ENCODE data around the gene HOXD13. TPM values are rescaled to one million over a fixed set of nuclear protein-coding genes. Genes with fewer than 3 reads are reported as not detected.

Gene HOXD13
- total RNA-seq, 2 donors from 2014 or later, result not detected

GRCh38 chr2:176084611-176085119, 7.9 kb upstream of the HOXD13 start:
- DNase-seq, result no peak
- H3K27me3 Mint-ChIP-seq, result peaks cover 81% of the 10 kb centered on the region
- H3K4me1 Mint-ChIP-seq, result peaks cover 5% of the 10 kb centered on the region
- ATAC-seq, result no peak
- H3K27ac Mint-ChIP-seq, result peak overlapping the region; percentile 88
- peak overlapping the region; percentile 47 for H3K4me3 Mint-ChIP-seq
- H3K36me3 Mint-ChIP-seq (ENCODE audit: low read depth), result peaks cover 3% of the 10 kb centered on the region
- H3K9me3 ChIP-seq (ENCODE audit: control insufficient read depth, low read length, poor library complexity, severe bottlenecking), result peaks cover 6% of the 10 kb centered on the region

GRCh38 chr2:176085120-176085788, 7.3 kb upstream of the HOXD13 start:
- H3K27me3 Mint-ChIP-seq, result peaks cover 87% of the 10 kb centered on the region
- H3K4me3 Mint-ChIP-seq, result peak overlapping the region; percentile 53
- peaks cover 5% of the 10 kb centered on the region for H3K4me1 Mint-ChIP-seq
- peaks cover 6% of the 10 kb centered on the region for H3K9me3 ChIP-seq (ENCODE audit: control insufficient read depth, low read length, poor library complexity, severe bottlenecking)
- peaks cover 3% of the 10 kb centered on the region for H3K36me3 Mint-ChIP-seq (ENCODE audit: low read depth)
- ATAC-seq (no peak), DNase-seq (no peak)
- H3K27ac Mint-ChIP-seq, result peak overlapping the region; percentile 88

- Mint-ChIP-seq H3K27me3 (peaks cover 86% of the 10 kb centered on the region), H3K4me3 (peak overlapping the region; percentile 78), H3K36me3 (ENCODE audit: low read depth) (peaks cover 3% of the 10 kb centered on the region), H3K27ac (peak overlapping the region; percentile 88), H3K4me1 (peaks cover 5% of the 10 kb centered on the region)
- peaks cover 6% of the 10 kb centered on the region for H3K9me3 ChIP-seq (ENCODE audit: control insufficient read depth, low read length, poor library complexity, severe bottlenecking)
- DNase-seq, result no peak
- no peak for ATAC-seq
Measured at GRCh38 chr2:176085861-176086771, 6.4 kb upstream of the HOXD13 start.

- peaks cover 88% of the 10 kb centered on the region for H3K27me3 Mint-ChIP-seq
- peaks cover 6% of the 10 kb centered on the region for H3K36me3 Mint-ChIP-seq (ENCODE audit: low read depth)
- peaks cover 6% of the 10 kb centered on the region for H3K9me3 ChIP-seq (ENCODE audit: control insufficient read depth, low read length, poor library complexity, severe bottlenecking)
- DNase-seq (no peak), ATAC-seq (no peak)
- H3K4me1 Mint-ChIP-seq, result peaks cover 8% of the 10 kb centered on the region
- H3K27ac Mint-ChIP-seq, result peak overlapping the region; percentile 88
- peak overlapping the region; percentile 63 for H3K4me3 Mint-ChIP-seq
Measured at GRCh38 chr2:176087330-176088047, 5.0 kb upstream of the HOXD13 start.

- ATAC-seq (no peak), DNase-seq (no peak)
- H3K9me3 ChIP-seq (ENCODE audit: control insufficient read depth, low read length, poor library complexity, severe bottlenecking), result peaks cover 7% of the 10 kb centered on the region
- peak overlapping the region; percentile 57 for H3K27ac Mint-ChIP-seq
- H3K27me3 Mint-ChIP-seq, result peaks cover 84% of the 10 kb centered on the region
- H3K4me3 Mint-ChIP-seq, result peak overlapping the region; percentile 63
- peaks cover 8% of the 10 kb centered on the region for H3K4me1 Mint-ChIP-seq
- H3K36me3 Mint-ChIP-seq (ENCODE audit: low read depth), result peaks cover 6% of the 10 kb centered on the region
Measured at GRCh38 chr2:176088048-176088936, 4.2 kb upstream of the HOXD13 start.

- H3K9me3 ChIP-seq (ENCODE audit: control insufficient read depth, low read length, poor library complexity, severe bottlenecking), result peaks cover 7% of the 10 kb centered on the region
- ATAC-seq (no peak), DNase-seq (no peak)
- Mint-ChIP-seq H3K36me3 (ENCODE audit: low read depth) (peaks cover 6% of the 10 kb centered on the region), H3K4me3 (no peak overlapping the region), H3K27ac (peak overlapping the region; percentile 77), H3K4me1 (peaks cover 11% of the 10 kb centered on the region), H3K27me3 (peaks cover 85% of the 10 kb centered on the region)
Measured at GRCh38 chr2:176088937-176089842, 3.3 kb upstream of the HOXD13 start.

- H3K27me3 Mint-ChIP-seq, result peaks cover 85% of the 10 kb centered on the region
- no peak for ATAC-seq
- peaks cover 11% of the 10 kb centered on the region for H3K4me1 Mint-ChIP-seq
- no peak overlapping the region for H3K4me3 Mint-ChIP-seq
- peak overlapping the region; percentile 77 for H3K27ac Mint-ChIP-seq
- H3K9me3 ChIP-seq (ENCODE audit: control insufficient read depth, low read length, poor library complexity, severe bottlenecking), result peaks cover 7% of the 10 kb centered on the region
- no peak for DNase-seq
- H3K36me3 Mint-ChIP-seq (ENCODE audit: low read depth), result peaks cover 6% of the 10 kb centered on the region
Measured at GRCh38 chr2:176089843-176090395, 2.6 kb upstream of the HOXD13 start.

GRCh38 chr2:176090862-176091261, 1.7 kb upstream of the HOXD13 start:
- Mint-ChIP-seq H3K27ac (no peak overlapping the region), H3K4me3 (no peak overlapping the region), H3K4me1 (peaks cover 11% of the 10 kb centered on the region), H3K36me3 (ENCODE audit: low read depth) (peaks cover 6% of the 10 kb centered on the region), H3K27me3 (peaks cover 87% of the 10 kb centered on the region)
- no peak for ATAC-seq
- DNase-seq, result no peak
- H3K9me3 ChIP-seq (ENCODE audit: control insufficient read depth, low read length, poor library complexity, severe bottlenecking), result peaks cover 7% of the 10 kb centered on the region

- Mint-ChIP-seq H3K27me3 (peaks cover 85% of the 10 kb centered on the region), H3K36me3 (ENCODE audit: low read depth) (peaks cover 6% of the 10 kb centered on the region), H3K27ac (peak overlapping the region; percentile 66), H3K4me1 (peaks cover 11% of the 10 kb centered on the region), H3K4me3 (peak overlapping the region; percentile 59)
- DNase-seq (no peak), ATAC-seq (no peak)
- H3K9me3 ChIP-seq (ENCODE audit: control insufficient read depth, low read length, poor library complexity, severe bottlenecking), result peaks cover 7% of the 10 kb centered on the region
Measured at GRCh38 chr2:176091329-176092258, 927 bp upstream of the HOXD13 start.

- ATAC-seq, result no peak
- H3K36me3 Mint-ChIP-seq (ENCODE audit: low read depth), result peaks cover 5% of the 10 kb centered on the region
- peaks cover 85% of the 10 kb centered on the region for H3K27me3 Mint-ChIP-seq
- H3K27ac Mint-ChIP-seq, result peak overlapping the region; percentile 49
- peaks cover 7% of the 10 kb centered on the region for H3K9me3 ChIP-seq (ENCODE audit: control insufficient read depth, low read length, poor library complexity, severe bottlenecking)
- no peak for DNase-seq
- H3K4me1 Mint-ChIP-seq, result peaks cover 20% of the 10 kb centered on the region
- peak overlapping the region; percentile 71 for H3K4me3 Mint-ChIP-seq
Measured at GRCh38 chr2:176093145-176093897, 800 bp downstream of the HOXD13 start.

All from T-helper 17 cell (primary cell).